ENCODE results near the gene SLIT3.
"Not testable (repeated sequence)": the region's sequence is repeated elsewhere in the genome, so short reads cannot be mapped to it uniquely, and the experiment has no call there.

Gene SLIT3

DNA sequence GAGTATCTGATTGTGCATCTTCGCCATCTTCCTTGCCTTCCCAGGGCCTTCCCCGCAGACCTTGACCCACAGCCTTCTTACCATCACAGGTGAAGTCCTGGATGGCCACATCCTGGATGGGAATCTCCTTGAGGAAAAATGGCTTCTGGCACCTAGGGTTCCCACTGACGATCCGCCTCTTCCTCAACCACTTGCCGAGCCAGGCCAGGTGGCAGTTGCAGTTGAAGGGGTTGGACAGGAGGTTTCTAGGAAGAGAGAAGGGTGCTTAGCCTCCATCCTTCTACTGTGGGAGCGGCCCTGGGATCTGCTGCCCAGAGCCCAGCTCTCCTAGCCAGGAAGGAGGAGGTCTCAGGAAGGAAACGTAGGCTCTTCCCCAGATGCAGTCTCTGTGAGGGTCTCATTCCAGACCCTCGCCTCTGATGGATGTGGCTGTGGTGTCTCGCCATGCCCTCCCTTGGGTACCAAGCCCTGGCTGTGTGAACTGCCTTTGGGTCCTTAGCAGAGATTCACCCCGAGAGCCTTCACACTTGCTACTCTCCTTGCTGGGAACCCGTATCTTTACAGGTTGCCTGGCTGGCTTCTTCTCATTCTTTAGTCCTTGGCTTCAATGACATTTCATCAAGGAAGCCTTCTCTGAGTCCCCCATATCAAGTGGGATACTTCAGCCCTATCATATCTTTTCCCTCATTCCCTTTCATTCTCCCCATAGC lies 551.4 kb downstream of the SLIT3 start:
- DNase-seq: no peak

DNA sequence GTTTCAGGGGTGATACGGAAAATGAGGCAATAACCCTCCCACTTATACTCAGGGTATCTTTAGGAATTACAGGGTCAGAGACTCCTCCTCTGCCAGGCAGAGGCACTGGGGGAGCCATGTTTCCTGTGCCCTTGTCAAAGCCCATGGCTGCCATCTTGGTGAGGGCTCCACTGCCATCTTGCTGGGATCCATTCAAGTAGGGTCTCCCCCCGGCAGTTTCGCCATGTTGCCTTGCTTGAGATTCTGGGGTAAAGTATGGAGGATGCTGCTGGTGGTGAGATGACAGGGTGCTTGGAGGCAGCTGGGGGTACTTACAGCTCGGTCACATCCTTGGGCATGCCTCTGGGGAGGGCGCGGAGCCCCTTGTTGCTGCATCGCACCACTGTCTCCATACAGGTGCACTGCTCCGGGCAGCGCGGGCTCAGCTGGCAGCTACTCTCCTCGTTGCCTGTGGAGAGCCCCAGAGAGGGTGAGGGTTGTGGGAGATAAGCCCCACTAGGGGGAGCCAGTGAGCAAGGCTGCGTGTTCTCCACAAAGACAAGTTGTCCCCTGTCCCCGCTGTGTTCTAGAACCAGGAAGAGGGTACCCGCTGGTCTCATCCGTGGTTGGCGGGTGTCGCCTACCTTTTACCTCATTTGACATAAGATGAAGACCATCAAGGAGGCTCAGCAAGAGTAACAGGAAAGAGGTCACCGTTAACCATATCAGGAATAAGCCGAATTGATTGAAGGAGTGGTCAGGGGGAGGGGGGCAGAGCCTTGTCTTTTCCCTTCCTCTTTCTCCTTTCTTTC lies 552.8 kb downstream of the SLIT3 start:
- peak; percentile 24 for DNase-seq

DNA sequence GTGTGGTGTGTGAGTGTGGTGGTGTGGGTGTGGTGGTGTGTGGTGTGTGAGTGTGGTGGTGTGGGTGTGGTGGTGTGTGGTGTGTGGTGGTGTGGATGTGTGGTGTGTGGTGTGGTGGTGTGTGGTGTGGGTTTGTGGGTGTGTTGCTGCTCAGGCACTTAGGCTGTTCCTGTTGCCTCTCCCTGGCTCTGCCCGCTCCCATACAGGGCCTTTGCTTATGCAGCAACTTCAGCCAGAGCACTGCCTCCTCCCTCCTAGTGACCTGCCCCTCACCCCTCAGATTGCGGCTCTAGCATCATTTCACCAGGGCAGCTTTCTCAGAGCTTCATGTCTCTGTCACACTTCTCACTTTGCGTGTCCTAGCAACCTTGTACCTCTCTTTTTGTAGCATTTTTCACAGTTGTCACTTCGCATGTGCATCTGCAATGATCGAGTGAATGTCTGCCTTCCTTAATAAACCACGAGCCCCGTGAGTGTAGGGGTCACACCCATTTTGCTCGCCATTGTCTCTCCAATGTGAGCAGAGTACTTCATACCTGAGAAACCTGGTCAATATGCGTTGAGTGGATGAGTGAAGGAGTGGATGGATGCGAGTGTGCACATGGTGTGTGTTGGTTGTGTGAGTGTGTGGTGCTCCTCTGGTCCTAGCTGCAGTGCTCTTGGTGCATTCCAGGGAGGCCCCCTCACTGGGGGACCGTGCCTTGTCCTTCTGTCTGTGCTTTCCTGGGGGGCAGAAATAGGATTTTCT lies 553.9 kb downstream of the SLIT3 start:
- DNase-seq: no peak

GRCh38 chr5:168746126-168746892 lies 554.6 kb downstream of the SLIT3 start:
- DNase-seq: not testable (repeated sequence)

GRCh38 chr5:168743617-168744016 lies 557.3 kb downstream of the SLIT3 start:
- DNase-seq: no peak

GRCh38 chr5:168742311-168742710 lies 558.6 kb downstream of the SLIT3 start:
- not testable (repeated sequence) for DNase-seq

DNA sequence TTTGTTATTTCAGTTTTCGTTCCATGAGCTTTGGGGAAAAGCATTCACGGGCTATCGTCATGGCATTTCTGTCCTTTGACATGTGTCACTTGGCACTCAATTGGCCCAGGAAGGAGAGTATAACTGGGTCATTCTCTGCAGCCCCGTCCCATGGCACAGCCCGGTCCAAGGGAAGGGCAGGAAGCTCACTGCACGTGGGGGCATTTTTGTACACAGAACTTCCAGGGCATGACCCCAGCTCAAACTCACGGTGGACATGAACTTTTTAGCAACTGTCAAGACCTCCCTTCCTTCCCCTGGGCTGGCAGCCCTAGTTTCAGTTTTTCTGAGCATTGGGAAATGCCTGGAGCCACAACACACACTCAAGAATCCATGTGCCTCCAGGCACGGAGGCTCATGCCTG lies 560.1 kb downstream of the SLIT3 start:
- DNase-seq: no peak

GRCh38 chr5:168740092-168740800 lies 560.7 kb downstream of the SLIT3 start:
- DNase-seq: no peak

- DNase-seq: no peak
Measured at GRCh38 chr5:168737066-168737465, 563.9 kb downstream of the SLIT3 start.

DNA sequence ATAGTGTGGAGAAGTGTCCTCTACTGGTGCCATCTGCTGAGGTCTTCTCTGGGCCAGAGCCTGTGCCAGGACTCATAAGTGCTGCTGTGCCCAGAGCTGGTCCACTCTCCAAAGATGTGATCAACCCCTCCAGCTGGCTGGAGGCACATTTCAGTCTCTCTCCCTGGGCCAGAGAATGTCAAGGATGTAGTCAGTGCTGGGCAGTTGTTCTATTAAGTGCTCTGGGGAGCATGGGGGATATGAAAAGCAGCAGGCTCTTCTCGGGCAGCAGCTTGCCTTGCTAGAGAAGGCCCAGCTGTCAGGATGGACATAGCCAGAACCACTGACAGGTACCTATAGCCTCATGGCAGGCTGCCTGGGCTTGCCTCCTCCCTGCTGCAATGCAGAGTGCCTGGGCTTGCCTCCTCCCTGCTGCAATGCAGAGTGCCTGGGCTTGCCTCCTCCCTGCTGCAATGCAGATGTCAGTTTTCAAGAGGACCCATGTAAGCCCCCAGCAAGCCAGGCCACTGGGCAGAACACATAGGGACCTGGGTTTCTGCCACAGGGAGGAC lies 564.6 kb downstream of the SLIT3 start:
- DNase-seq: no peak

DNA sequence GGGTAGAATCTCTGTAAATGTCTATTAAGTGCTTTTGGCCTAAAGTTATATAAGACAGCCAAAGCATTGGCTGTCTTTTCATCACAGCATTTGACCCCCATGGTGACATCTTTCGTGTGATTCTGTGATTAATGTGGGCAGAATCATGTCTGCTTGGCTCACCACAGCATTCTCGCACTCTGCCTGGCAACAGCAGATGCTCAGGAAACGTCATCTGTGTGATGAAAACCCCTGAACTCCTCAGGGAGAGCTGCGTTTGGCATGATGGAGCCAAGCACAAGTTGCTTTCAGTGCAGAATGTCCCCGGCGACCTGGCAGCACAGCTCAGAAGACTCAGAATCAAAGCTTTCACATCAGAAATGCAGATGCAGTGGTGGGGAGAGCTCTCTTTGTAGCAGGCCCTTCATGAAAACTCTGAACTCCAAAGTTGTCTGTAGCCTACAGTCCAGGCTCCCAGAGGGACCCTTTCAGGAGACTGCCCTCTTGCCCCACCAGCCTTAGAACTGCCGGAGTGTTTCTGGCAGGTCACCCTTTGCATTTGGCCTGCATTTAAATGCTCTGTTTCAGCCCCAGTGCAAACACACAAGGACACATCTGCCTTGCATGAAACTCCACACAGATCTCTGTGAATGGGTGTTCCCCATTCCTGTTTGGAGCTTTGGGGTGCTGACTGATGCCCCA lies 566.2 kb downstream of the SLIT3 start:
- DNase-seq: no peak

- no peak for DNase-seq
Measured at GRCh38 chr5:168734119-168734518, 566.8 kb downstream of the SLIT3 start.

GRCh38 chr5:168728546-168729211 lies 572.3 kb downstream of the SLIT3 start:
- no peak for DNase-seq

DNA sequence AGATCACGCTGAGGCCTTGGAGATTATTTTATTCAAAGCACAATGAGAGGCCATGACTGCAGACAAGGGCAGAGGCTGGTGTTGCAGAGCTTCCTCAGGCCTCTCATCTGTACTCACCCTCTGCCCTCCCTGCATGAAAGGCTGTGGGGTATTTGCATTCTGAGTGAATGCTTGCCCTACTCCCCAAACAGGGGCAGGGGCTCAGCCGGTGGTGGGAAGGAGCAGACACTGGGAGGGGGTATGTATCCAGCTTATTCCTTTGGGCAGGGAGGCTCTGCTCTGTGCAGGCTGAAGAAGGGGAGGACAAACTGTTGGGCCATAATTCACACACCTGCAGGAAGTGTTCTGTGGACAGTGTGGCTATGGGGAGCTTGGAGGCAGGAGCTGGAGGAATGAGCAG lies 573.4 kb downstream of the SLIT3 start:
- DNase-seq: no peak

DNA sequence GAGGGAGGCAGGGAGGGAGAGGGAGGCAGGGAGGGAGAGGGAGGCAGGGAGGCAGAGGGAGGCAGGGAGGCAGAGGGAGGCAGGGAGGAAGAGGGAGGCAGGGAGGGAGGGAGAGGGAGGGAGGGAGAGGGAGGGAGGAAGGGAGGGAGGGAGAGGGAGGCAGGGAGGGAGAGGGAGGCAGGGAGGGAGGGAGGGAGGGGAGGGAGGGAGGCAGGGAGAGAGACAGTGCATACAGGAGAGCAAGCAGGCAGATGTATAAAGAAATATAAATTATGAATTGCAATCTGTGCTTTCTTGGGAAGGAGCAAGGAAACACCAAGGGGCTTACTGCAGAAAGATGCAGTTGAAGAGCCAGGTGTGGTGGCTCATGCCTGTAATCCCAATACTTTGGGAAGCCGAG lies 574.6 kb downstream of the SLIT3 start:
- no peak for DNase-seq

- no peak for DNase-seq
Measured at GRCh38 chr5:168724227-168724626, 576.7 kb downstream of the SLIT3 start.

GRCh38 chr5:168723037-168723436 lies 577.9 kb downstream of the SLIT3 start:
- no peak for DNase-seq

- DNase-seq: no peak
Measured at GRCh38 chr5:168721966-168722365, 579.0 kb downstream of the SLIT3 start.

DNA sequence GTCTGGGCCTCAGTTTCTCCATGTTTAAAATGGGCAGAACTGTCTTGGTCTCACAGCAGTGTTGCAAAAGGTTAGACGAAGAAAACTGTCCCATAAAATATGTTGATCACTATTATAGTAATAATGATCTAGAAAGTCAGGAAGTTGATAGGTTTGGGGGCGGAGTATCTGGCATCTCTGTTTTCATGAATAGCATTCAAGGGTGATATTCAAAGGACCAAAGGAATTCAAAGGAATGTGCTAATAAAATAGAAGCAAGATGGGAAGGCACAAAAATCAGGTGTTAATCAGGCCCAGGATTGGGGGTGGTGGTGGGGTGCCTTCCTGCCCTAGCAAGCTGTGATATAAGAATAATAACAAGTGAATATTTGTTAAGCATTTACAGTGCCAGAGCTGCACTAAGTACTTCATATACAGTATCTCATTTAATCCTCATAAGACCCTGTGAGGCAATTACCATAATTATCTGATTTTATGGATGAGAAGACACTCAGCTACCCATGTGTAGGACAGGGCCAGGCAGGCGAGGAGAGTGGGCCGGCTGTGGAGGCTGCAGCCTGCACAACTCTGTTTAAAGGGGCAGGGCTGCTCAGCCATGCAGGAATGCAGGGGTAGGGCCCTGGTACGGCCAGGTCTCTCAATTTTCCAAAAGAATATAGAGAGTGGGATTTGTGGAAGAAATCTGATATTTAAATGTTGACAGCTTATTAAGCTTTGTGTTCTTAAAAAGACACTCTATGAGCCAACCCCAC lies 579.8 kb downstream of the SLIT3 start:
- DNase-seq: no peak

DNA sequence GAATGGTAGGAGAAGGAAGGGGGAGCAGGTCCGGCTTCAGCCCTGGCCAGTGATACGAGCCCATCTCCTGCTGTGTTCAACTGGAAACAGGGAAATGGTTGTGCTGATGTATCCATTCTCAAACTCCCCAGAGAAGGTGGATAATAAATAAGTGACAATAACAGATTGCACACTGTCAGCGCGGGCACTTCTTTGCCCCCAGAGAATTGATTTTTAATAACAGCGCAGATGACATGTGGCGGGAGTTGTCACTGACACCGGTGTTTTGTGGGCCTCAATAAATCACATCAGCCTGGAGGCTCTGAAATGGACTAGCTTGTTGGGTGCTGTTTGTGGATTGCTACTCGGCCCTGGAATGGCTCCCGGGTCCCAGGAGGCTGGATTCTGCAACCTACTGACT lies 580.4 kb downstream of the SLIT3 start:
- DNase-seq: no peak

Measured in NK-92 treated with Interleukin-12 subunit alpha and Interleukin-12 subunit beta, amount 100 ng/mL, for 24 hours (cell line).